G401 (cell line): Measurements from ENCODE around the gene HHIP. TPM values are rescaled to one million over a fixed set of nuclear protein-coding genes. Genes with fewer than 3 reads are reported as not detected.

Experiments
- DNase-seq: peaks from one replicate; pipeline ENCODE4 v3.0.0-alpha.2; 2015; ENCODE audit warnings: low spot score
- in situ Hi-C: cut with HindIII; loops from 2 replicates; pipeline ENCODE4 v1.10.0; 2016; ENCODE audit warnings: low sequenced_read_pairs, mixed read lengths
- total RNA-seq: library from RNA; depleted of rRNA; stranded (reverse); fragments of >200 nt; shearing (Covaris generic); gene quantifications from 2 replicates; pipeline ENCODE4 v1.2.3, GENCODE V29; 2014

The HHIP gene
- total RNA-seq, 1 experiment from 2014 or later = 0.07 TPM

GRCh38 chr4:144695721-144696120 lies 49.8 kb downstream of the HHIP start:
- in situ Hi-C loops = no loop called here
- DNase-seq = no peak

GRCh38 chr4:144696376-144696775 lies 50.4 kb downstream of the HHIP start:
- in situ Hi-C loops = no loop called here
- no peak for DNase-seq

- no peak for DNase-seq
- in situ Hi-C loops = no loop called here
Measured at GRCh38 chr4:144699565-144699964, 53.6 kb downstream of the HHIP start.

- no peak for DNase-seq
- in situ Hi-C loops = no loop called here
Measured at GRCh38 chr4:144701683-144702233, 55.8 kb downstream of the HHIP start.

GRCh38 chr4:144703494-144703893 lies 57.5 kb downstream of the HHIP start:
- in situ Hi-C loops = no loop called here

GRCh38 chr4:144705601-144706590 lies 59.9 kb downstream of the HHIP start:
- in situ Hi-C loops = no loop called here
- no peak for DNase-seq

More at GRCh38 chr4:144703494-144703893, 57.5 kb downstream of the HHIP start:
- DNase-seq = no peak

GRCh38 chr4:144709159-144709558 lies 63.2 kb downstream of the HHIP start:
- in situ Hi-C loops = no loop called here
- DNase-seq = no peak

GRCh38 chr4:144709793-144710525 lies 64.0 kb downstream of the HHIP start:
- in situ Hi-C loops = no loop called here
- no peak for DNase-seq

GRCh38 chr4:144710526-144710912 lies 64.6 kb downstream of the HHIP start:
- in situ Hi-C loops = no loop called here

GRCh38 chr4:144711700-144712456 lies 65.9 kb downstream of the HHIP start:
- no peak for DNase-seq
- in situ Hi-C loops = no loop called here

More at GRCh38 chr4:144710526-144710912, 64.6 kb downstream of the HHIP start:
- no peak for DNase-seq

GRCh38 chr4:144712775-144713174 lies 66.8 kb downstream of the HHIP start:
- in situ Hi-C loops = no loop called here
- no peak for DNase-seq

GRCh38 chr4:144714166-144714565 lies 68.2 kb downstream of the HHIP start:
- in situ Hi-C loops = no loop called here
- no peak for DNase-seq

- no peak for DNase-seq
- in situ Hi-C loops = no loop called here
Measured at GRCh38 chr4:144715230-144715629, 69.3 kb downstream of the HHIP start.

- DNase-seq = no peak
- in situ Hi-C loops = no loop called here
Measured at GRCh38 chr4:144716778-144717177, 70.8 kb downstream of the HHIP start.

- no peak for DNase-seq
- in situ Hi-C loops = no loop called here
Measured at GRCh38 chr4:144718958-144719512, 73.1 kb downstream of the HHIP start.

- in situ Hi-C loops = no loop called here
Measured at GRCh38 chr4:144720491-144720890, 74.5 kb downstream of the HHIP start.

GRCh38 chr4:144721994-144722393 lies 76.0 kb downstream of the HHIP start:
- in situ Hi-C loops = no loop called here
- DNase-seq = no peak

More at GRCh38 chr4:144720491-144720890, 74.5 kb downstream of the HHIP start:
- DNase-seq = no peak

- DNase-seq = no peak
- in situ Hi-C loops = no loop called here
Measured at GRCh38 chr4:144723471-144723870, 77.5 kb downstream of the HHIP start.

- no peak for DNase-seq
- in situ Hi-C loops = no loop called here
Measured at GRCh38 chr4:144729175-144729574, 83.2 kb downstream of the HHIP start.
